ENCODE measurements around the gene TMC7.

TMC7 gene

DNA sequence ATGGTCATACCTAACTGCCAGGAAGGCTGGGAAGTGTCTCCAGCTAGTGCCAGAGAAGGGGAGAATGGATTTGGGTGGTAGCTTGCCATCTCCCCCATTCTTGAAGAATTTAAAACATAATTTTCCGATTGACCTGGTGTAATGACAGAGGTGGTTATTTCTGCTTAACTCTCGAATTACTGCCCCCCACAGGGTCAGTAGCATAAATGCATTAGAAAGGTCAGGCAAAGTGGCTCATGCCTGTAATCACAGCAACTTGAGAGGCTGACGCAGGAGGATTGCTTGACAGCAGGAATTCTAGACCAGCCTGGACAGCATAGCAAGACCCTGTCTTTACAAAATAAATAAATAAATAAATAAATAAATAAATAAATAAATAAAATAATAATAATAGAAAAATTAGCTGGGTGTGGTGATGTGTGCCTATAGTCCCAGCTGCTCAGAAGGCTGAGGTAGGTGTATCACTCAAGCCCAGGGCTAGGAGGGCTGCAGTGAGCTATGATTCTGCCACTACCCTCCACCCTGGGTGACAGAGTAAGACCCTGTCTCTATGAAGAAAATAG, 27.5 kb downstream of the TMC7 start (continued):
- TF ChIP-seq ZNF214 (tag by site-specific recombination; IDR thresholded peaks at IDR 0.05; ENCODE audit: borderline replicate concordance) (no peak), ZNF239 (tag by site-specific recombination; IDR thresholded peaks at IDR 0.05) (no peak), ZNF146 (tag by site-specific recombination; IDR thresholded peaks at IDR 0.05) (no peak), ZNF202 (tag by site-specific recombination; IDR thresholded peaks at IDR 0.05; ENCODE audit: borderline replicate concordance) (peak; percentile 81; the same call in 1 of the 2 replicates), ZNF121 (tag by site-specific recombination; IDR thresholded peaks at IDR 0.05) (0 out of 2 replicates have a peak, but pooled peaks have one; percentile 31), ZNF350 (tag by site-specific recombination; IDR thresholded peaks at IDR 0.05) (no peak), ZNF404 (tag by site-specific recombination; IDR thresholded peaks at IDR 0.05) (0 out of 2 replicates have a peak, but pooled peaks have one; percentile 18), ZNF266 (tag by site-specific recombination; IDR thresholded peaks at IDR 0.05; ENCODE audit: low read depth) (peak; percentile 51; the same call in 1 of the 2 replicates), ZNF433 (tag by site-specific recombination; IDR thresholded peaks at IDR 0.05; ENCODE audit: low read depth) (0 out of 2 replicates have a peak, but pooled peaks have one; percentile 51), ZNF707 (tag by site-specific recombination; IDR thresholded peaks at IDR 0.05) (no peak), ZNF501 (tag by site-specific recombination; IDR thresholded peaks at IDR 0.05) (peak; percentile 54; the same call in 1 of the 2 replicates), ZNF184 (tag by site-specific recombination; IDR thresholded peaks at IDR 0.05) (no peak), ZNF529 (tag by site-specific recombination; IDR thresholded peaks at IDR 0.05; ENCODE audit: insufficient replicate concordance) (peak; percentile 41), TCF7L2 (IDR thresholded peaks at IDR 0.05; ENCODE audit: borderline replicate concordance, low read depth, low read length) (no peak), ZNF837 (tag by site-specific recombination; IDR thresholded peaks at IDR 0.05) (no peak), YY2 (tag by site-specific recombination; IDR thresholded peaks at IDR 0.05) (no peak), ZNF560 (tag by site-specific recombination; IDR thresholded peaks at IDR 0.05; ENCODE audit: borderline replicate concordance) (peak; percentile 64; the same call in 1 of the 2 replicates), IKZF3 (tag by site-specific recombination; IDR thresholded peaks at IDR 0.05) (no peak), ZNF140 (tag by site-specific recombination; IDR thresholded peaks at IDR 0.05) (peak; percentile 54; the same call in 1 of the 2 replicates), TRIM28 (IDR thresholded peaks at IDR 0.05; ENCODE audit: borderline replicate concordance, low read length) (no peak), ZNF830 (tag by site-specific recombination; IDR thresholded peaks at IDR 0.05; ENCODE audit: low read depth) (no peak), FEZF1 (tag by site-specific recombination; IDR thresholded peaks at IDR 0.05) (no peak), ZNF768 (tag by site-specific recombination; IDR thresholded peaks at IDR 0.05) (no peak), ZNF785 (tag by site-specific recombination; IDR thresholded peaks at IDR 0.05) (no peak), ZNF157 (tag by site-specific recombination; IDR thresholded peaks at IDR 0.05) (no peak)
- TF ChIP-seq, protein P1, sequence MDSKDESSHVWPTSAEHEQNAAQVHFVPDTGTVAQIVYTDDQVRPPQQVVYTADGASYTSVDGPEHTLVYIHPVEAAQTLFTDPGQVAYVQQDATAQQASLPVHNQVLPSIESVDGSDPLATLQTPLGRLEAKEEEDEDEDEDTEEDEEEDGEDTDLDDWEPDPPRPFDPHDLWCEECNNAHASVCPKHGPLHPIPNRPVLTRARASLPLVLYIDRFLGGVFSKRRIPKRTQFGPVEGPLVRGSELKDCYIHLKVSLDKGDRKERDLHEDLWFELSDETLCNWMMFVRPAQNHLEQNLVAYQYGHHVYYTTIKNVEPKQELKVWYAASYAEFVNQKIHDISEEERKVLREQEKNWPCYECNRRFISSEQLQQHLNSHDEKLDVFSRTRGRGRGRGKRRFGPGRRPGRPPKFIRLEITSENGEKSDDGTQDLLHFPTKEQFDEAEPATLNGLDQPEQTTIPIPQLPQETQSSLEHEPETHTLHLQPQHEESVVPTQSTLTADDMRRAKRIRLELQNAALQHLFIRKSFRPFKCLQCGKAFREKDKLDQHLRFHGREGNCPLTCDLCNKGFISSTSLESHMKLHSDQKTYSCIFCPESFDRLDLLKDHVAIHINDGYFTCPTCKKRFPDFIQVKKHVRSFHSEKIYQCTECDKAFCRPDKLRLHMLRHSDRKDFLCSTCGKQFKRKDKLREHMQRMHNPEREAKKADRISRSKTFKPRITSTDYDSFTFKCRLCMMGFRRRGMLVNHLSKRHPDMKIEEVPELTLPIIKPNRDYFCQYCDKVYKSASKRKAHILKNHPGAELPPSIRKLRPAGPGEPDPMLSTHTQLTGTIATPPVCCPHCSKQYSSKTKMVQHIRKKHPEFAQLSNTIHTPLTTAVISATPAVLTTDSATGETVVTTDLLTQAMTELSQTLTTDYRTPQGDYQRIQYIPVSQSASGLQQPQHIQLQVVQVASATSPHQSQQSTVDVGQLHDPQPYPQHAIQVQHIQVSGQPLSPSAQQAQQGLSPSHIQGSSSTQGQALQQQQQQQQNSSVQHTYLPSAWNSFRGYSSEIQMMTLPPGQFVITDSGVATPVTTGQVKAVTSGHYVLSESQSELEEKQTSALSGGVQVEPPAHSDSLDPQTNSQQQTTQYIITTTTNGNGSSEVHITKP (tag by site-specific recombination; IDR thresholded peaks at IDR 0.05): no peak
- TF ChIP-seq, protein P2, sequence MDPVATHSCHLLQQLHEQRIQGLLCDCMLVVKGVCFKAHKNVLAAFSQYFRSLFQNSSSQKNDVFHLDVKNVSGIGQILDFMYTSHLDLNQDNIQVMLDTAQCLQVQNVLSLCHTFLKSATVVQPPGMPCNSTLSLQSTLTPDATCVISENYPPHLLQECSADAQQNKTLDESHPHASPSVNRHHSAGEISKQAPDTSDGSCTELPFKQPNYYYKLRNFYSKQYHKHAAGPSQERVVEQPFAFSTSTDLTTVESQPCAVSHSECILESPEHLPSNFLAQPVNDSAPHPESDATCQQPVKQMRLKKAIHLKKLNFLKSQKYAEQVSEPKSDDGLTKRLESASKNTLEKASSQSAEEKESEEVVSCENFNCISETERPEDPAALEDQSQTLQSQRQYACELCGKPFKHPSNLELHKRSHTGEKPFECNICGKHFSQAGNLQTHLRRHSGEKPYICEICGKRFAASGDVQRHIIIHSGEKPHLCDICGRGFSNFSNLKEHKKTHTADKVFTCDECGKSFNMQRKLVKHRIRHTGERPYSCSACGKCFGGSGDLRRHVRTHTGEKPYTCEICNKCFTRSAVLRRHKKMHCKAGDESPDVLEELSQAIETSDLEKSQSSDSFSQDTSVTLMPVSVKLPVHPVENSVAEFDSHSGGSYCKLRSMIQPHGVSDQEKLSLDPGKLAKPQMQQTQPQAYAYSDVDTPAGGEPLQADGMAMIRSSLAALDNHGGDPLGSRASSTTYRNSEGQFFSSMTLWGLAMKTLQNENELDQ (tag by site-specific recombination; IDR thresholded peaks at IDR 0.05; ENCODE audit: low read depth): no peak
- TF ChIP-seq, protein P3, sequence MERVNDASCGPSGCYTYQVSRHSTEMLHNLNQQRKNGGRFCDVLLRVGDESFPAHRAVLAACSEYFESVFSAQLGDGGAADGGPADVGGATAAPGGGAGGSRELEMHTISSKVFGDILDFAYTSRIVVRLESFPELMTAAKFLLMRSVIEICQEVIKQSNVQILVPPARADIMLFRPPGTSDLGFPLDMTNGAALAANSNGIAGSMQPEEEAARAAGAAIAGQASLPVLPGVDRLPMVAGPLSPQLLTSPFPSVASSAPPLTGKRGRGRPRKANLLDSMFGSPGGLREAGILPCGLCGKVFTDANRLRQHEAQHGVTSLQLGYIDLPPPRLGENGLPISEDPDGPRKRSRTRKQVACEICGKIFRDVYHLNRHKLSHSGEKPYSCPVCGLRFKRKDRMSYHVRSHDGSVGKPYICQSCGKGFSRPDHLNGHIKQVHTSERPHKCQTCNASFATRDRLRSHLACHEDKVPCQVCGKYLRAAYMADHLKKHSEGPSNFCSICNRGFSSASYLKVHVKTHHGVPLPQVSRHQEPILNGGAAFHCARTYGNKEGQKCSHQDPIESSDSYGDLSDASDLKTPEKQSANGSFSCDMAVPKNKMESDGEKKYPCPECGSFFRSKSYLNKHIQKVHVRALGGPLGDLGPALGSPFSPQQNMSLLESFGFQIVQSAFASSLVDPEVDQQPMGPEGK (tag by site-specific recombination; IDR thresholded peaks at IDR 0.05): no peak
- TF ChIP-seq, protein P4, sequence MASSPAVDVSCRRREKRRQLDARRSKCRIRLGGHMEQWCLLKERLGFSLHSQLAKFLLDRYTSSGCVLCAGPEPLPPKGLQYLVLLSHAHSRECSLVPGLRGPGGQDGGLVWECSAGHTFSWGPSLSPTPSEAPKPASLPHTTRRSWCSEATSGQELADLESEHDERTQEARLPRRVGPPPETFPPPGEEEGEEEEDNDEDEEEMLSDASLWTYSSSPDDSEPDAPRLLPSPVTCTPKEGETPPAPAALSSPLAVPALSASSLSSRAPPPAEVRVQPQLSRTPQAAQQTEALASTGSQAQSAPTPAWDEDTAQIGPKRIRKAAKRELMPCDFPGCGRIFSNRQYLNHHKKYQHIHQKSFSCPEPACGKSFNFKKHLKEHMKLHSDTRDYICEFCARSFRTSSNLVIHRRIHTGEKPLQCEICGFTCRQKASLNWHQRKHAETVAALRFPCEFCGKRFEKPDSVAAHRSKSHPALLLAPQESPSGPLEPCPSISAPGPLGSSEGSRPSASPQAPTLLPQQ (tag by site-specific recombination; IDR thresholded peaks at IDR 0.05): no peak

Data from HEK293 (cell line).